HG03045 (cell line): ENCODE data around the gene COQ8B.

ENCODE experiments used
- ATAC-seq: cut with Tn5 transposase; IDR thresholded peaks from one replicate; pipeline ENCODE4 v1.9.1; 2021; ENCODE audit warnings: mild to moderate bottlenecking, moderate library complexity; ENCODE audit not compliant: unreplicated experiment

COQ8B gene

DNA sequence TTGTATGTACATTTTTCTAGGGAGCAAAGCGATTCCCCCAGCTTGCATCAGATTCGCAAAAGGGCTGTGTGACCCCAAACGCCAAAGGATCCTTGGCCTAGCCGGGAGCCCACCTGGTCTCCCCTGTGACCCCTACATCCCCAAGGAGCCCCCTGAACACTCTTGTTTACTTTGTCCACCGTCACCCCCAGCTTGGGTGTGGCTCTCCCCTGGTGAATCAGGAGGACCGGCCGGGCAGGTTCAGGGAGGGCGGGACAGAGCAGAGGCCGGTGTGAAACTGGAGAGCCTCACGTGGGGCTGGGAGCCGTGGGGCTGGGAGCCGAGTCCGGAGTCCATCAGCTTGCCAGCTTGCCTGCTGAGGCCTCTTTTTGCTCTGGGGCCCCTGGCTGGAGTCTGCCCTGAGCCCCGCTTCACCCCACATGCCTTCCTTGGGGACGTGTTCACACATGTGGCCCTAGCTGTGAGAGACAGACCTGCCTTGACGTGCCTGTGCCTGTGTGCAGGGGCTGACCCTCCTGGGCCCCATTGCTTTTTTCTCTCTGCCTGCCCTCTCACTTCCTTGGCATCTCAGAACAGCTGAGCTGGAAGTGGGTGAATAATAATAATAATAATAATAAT, 2.2 kb upstream of the COQ8B start:
- no peak for ATAC-seq

DNA sequence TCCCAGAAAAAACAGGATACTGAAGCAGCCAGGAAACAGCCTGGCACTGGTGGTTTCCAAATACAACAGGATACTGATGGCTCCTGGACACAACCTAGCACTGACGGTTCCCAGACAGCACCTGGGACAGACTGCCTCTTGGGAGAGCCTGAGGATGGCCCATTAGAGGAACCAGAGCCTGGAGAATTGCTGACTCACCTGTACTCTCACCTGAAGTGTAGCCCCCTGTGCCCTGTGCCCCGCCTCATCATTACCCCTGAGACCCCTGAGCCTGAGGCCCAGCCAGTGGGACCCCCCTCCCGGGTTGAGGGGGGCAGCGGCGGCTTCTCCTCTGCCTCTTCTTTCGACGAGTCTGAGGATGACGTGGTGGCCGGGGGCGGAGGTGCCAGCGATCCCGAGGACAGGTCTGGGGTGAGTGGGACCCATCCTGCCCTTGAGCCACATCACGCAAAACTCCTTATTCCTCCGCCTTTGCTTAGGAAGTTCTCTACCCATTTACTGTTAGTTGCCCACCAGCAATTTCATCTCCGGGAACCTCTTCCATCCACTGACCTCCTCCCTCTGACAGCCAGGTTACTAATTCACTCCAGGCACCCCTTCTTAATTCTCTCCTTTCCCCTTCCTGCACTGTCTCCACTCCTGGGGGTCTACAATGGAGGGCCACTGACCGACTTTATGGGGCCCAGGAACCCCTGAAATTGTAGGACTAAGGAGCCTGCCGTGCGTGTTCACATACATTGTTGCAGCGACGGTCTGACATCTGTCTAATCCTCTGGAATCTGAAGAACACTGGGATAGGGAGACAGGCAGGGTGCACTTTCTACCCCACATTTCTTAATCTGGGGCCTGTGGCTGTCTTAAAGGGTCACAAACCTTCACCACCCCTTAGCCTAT, 1.4 kb upstream of the COQ8B start:
- no peak for ATAC-seq

- ATAC-seq = no peak
These were observed 716 bp upstream of the COQ8B start for GRCh38 chr19:40717325-40717879.

GRCh38 chr19:40716031-40716481, 630 bp downstream of the COQ8B start:
- no peak for ATAC-seq

GRCh38 chr19:40714441-40715299, 2.0 kb downstream of the COQ8B start:
- peak; percentile 50 for ATAC-seq

DNA sequence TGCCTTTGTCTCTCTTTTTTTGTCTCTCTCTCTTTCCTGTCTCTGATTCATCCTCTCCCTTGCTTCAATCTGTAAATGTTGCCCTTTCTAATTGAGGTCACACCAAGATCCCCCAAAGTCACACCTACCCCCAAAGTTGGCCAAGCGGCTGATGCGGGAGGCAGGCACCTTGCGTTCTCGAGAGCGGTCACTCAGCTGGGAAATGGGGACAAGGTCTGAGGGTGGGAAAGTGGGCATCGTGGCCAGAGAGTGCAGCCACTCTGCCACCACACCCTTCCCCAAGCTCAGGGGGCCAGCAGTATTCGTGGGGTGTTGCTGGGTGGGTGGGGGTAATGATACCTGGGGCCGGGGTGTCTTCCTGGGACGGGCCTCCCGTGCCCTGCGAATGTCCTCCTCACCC, 2.7 kb downstream of the COQ8B start:
- no peak for ATAC-seq

- ATAC-seq = no peak
These were observed 6.9 kb downstream of the COQ8B start for GRCh38 chr19:40709817-40710216.

- no peak for ATAC-seq
These were observed 9.1 kb downstream of the COQ8B start for GRCh38 chr19:40707615-40708014.

DNA sequence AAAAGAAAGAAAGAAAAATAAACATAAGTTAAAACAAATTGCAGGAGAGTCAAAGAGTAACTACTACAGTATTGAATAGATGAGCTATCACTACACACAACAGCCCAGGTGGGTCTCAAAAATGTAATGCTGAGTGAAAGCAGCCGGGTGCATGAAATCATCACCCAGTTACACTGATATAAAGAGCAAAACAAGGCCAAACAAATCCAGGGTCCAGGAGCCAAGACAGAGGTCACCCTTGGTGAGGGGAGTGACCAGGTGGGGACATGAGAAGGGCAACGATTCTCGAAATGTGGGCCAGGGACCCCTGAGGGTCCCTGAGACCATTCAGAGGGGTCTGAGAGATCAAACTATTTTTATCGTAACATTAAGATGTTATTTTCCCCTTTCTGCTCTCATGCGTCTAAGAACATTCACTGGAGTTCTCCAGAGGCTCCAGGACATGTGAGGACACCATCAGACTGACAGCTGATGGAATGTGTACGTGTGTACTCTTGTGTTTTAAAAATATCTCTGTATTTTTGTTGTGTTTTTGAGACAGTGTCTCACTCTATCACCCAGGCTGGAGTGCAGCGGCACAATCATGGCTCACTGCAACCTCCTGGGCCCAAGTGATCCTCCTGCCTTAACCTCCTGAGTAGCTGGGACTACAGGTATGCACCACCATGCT, 10.6 kb downstream of the COQ8B start:
- no peak for ATAC-seq

DNA sequence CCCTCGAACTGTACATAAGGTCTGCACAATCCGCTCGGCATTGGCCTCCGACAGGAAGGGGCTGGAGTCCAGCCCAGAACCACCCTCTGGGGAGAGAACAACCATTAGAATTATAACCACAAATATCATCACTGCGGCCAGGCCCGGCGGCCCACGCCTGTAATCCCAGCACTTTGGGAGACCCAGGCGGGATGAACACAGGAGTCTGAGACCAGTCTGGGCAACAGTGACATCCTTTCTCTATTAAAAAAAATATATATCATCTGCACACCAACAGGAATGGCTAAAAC, 11.4 kb downstream of the COQ8B start:
- ATAC-seq = no peak

- ATAC-seq = no peak
These were observed 12.0 kb downstream of the COQ8B start for GRCh38 chr19:40704491-40705361.

DNA sequence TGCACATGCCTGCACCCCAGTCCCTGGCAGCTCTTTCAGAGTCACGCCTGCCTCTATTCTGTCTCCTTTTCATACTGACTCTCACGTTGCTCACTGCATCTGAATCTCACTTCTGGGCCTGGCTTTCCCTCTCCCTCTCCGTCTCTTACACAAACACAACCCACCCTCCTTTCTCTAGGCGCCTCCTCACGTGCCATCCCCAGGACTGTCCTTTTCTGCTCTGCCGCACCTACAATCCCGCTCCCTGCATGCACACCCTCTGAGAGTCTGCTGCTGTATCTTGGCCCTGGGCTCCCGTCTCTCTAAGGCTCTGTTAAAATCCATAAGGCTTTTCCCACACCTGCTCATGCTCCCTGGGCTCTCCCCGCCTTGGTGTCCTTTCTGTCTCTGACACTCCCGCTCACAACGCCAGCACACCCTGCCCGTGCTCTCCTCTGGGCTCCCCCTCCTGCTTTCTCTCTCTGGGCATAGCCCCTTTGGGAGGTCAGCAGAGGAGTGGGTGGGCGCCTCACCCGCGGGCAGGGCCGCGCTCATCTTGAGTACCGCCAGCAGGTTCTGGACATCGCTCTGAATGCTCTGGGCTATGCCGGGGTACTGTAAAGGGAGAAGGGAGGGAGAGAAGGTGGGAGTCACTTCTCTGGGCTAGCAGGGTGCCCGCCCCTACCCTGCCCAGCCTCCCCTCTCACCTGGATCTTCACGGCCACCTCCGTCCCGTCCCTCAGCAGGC, 13.5 kb downstream of the COQ8B start:
- no peak for ATAC-seq

DNA sequence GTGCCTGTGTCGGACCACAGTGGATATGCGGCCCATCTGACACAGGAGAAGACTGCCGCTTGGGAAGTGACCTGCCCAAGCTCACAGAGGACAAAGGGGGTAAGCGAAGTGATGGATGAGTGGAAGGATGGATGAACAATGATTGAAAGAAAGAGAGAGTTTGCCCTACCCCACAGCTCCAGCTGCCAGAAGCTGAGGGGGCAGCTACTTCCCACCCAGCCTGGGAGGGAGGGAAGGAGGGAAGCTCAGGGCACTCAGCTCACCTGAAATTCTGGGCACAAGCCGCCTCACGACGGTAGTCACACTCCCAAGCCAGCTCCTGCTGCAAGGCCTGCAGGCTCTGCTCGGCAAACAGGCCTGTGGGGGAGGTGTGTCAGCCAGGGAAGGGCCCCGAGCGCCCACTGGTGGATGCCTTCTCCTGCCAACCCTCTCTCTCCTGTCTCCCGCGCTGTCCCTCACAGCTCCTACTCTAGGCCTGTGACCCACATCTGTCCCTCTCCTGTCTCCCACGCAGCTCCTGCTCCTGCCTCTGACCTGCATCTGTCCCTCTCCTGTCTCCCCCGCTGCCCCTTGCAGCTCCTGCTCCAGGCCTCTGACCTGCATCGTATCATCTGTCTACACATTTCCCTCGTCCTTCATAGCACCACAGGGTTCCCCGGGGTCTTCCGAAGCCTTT, 14.2 kb downstream of the COQ8B start:
- no peak for ATAC-seq

DNA sequence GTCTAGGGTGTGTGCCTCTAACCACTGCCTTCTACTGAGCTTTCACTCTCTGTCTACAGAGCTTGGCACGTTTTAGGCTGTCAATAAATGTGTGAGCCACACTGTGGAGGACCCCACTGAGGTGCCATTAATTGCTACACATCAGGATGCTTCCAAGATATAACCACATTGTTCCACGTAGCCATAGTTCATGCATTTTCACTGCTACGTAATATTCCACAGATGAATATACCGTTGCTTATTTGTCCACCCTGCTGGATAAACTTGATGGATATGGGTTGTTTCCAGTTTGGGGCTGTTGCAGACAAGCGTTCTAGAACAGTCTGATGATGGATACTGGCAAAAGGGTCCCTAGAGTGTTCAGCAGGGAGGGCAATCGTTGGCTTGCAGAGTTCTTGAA, 14.9 kb downstream of the COQ8B start:
- ATAC-seq = no peak

- ATAC-seq = no peak
These were observed 16.6 kb downstream of the COQ8B start for GRCh38 chr19:40700083-40700482.

DNA sequence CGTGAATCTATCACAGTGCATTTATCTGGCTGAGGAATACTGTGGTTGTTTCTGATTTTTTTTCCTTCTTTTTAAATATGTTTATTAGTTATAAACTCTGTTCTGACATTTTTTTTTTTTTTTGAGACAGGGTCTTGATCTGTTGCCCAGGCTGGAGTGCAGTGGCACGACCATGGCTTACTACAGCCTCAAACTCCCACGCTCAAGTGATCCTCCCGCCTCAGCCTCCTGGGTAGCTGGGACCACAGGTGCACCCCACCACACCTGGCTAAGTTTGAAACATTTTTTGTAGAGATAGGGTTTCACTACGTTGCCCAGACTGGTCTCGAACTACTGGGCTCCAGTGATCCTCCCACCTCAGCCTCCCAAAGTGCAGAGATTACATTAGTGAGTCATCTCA, 19.7 kb downstream of the COQ8B start:
- no peak for ATAC-seq

DNA sequence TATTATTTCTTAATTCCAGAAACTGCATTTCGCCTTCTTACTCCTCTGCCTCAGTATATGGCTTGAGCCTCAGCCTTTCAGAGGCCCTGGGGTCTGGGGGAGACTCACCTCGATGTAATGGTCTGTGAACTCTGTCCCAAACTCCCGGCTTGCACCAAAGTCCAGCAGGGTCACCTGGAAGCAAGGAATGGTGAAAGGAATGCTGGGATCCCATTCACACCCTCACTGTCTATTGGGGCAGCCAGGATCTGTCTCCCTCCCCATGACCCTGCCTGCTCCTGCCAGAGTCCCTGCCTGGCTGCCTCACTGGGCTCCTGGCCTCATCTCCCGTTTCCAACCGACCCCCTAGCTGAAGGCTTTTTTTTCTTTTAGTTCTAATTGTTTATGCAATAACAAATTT, 20.8 kb downstream of the COQ8B start:
- ATAC-seq = no peak

DNA sequence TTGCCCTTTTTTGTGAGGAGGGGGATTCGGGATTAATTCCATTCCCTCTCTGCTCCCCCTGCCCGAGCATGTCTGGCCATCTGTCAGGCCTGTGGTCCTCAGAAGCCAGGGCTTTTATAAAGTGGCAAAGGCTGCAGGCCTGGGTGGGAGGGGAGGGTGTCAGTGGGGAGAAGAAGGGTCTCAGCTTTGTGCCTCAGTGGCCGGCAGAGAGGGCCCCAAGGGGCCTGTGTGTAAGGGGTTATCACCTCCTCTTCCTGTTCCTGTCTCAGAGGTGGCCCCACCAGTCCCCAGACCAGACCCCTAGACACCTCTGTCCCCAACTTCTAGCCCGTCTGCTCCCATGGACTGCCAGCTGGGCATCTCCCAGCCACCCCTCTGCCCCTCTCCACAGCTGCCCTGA, 22.8 kb downstream of the COQ8B start:
- ATAC-seq = no peak
